Loucy (cell line): ENCODE results near the gene FITM1.

Experiments
- EZH2phosphoT487 ChIP-seq: fragments of 200-600 bp; IDR thresholded peaks from 2 replicates; pipeline ENCODE4 v1.6.1; 2018; ENCODE audit warnings: antibody characterized with exemption, mild to moderate bottlenecking, moderate library complexity, borderline replicate concordance
- TF ChIP-seq, protein P1 (sequence below): fragments of 200-600 bp; sonication (generic); conservative IDR thresholded peaks from 2 replicates; pipeline ENCODE4 v1.5.1; 2014; ENCODE audit warnings: mild to moderate bottlenecking, antibody characterized with exemption, low read length

DNA sequence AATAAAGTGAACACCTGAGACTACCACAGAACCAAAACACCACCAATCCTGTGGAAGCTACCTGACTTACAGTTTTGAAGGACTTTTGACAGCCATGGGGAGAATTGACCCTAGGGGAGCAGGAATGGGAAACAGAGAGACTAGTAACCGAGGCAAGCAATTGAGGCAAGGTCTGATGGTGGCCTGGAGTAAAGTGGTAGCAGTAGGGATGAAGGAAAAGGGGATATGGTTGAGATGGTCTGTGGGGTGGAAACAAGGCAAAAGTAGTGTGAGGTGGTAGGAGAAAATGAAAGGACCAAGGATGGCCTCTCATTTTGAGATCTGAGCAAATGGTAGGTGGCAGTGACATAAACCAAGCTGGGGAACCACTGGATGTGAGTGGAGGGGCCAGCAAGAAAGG lies 26.4 kb downstream of the FITM1 start:
- TF ChIP-seq, protein P1, sequence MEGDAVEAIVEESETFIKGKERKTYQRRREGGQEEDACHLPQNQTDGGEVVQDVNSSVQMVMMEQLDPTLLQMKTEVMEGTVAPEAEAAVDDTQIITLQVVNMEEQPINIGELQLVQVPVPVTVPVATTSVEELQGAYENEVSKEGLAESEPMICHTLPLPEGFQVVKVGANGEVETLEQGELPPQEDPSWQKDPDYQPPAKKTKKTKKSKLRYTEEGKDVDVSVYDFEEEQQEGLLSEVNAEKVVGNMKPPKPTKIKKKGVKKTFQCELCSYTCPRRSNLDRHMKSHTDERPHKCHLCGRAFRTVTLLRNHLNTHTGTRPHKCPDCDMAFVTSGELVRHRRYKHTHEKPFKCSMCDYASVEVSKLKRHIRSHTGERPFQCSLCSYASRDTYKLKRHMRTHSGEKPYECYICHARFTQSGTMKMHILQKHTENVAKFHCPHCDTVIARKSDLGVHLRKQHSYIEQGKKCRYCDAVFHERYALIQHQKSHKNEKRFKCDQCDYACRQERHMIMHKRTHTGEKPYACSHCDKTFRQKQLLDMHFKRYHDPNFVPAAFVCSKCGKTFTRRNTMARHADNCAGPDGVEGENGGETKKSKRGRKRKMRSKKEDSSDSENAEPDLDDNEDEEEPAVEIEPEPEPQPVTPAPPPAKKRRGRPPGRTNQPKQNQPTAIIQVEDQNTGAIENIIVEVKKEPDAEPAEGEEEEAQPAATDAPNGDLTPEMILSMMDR, result no peak
- TF ChIP-seq EZH2phosphoT487, result no peak
